Activated B cell treated with CpG ODN at 0.5 μM for 24 hours (primary cell): ENCODE results near the gene HDDC3. TPM values are rescaled to one million over a fixed set of nuclear protein-coding genes. Genes with fewer than 3 reads are reported as not detected.

Experiments
- ATAC-seq: fragments of 200-7000 bp; cut with Tn5 transposase; one replicate; pipeline ENCODE4 v1.10.0; 2021; ENCODE audit warnings: low read depth, mild to moderate bottlenecking, moderate library complexity
- CTCF ChIA-PET: fragments of 350-600 bp; sonication (Branson Sonifier 250); formaldehyde crosslinking; loops from one replicate; lab custom pipeline; 2021; ENCODE audit warnings: antibody characterized with exemption; lab: Charles Lee
- POLR2A ChIA-PET: fragments of 350-600 bp; sonication (Branson Sonifier 250); formaldehyde crosslinking; loops from one replicate; lab custom pipeline; 2021; ENCODE audit warnings: antibody characterized with exemption; lab: Charles Lee
- DNase-seq: peaks from one replicate; pipeline ENCODE4 v3.0.0; 2022
- H3K27ac Mint-ChIP-seq: one replicate; pipeline ENCODE4 v1.8.0; 2020; ENCODE audit warnings: mixed read lengths
- H3K27me3 Mint-ChIP-seq: one replicate; pipeline ENCODE4 v1.8.0; 2021; ENCODE audit warnings: mixed read lengths
- H3K36me3 Mint-ChIP-seq: one replicate; pipeline ENCODE4 v1.8.0; 2021; ENCODE audit warnings: low read depth, mixed read lengths
- H3K4me1 Mint-ChIP-seq: one replicate; pipeline ENCODE4 v1.8.0; 2021; ENCODE audit warnings: mixed read lengths
- H3K4me3 Mint-ChIP-seq: one replicate; pipeline ENCODE4 v1.8.0; 2020; ENCODE audit warnings: mild to moderate bottlenecking, mixed read lengths
- H3K9me3 Mint-ChIP-seq: one replicate; pipeline ENCODE4 v1.8.0; 2020; ENCODE audit warnings: mixed read lengths
- intact Hi-C: fragments of 100-400 bp; cut with micrococcal nuclease; formaldehyde crosslinking; loops from one replicate; pipeline ENCODE4 v1.15.1; 2024
- total RNA-seq: library from RNA; stranded (reverse); gene quantifications from 2 replicates; pipeline ENCODE4 v1.2.3, GENCODE V29; 2022
- TF ChIP-seq, protein P1 (sequence below): fragments of 200-600 bp; IDR thresholded peaks from one replicate; pipeline ENCODE4 v1.8.0; 2022; ENCODE audit warnings: antibody characterized with exemption, mild to moderate bottlenecking

HDDC3 gene
- total RNA-seq, 1 donor from 2014 or later, result 19.0 TPM

DNA sequence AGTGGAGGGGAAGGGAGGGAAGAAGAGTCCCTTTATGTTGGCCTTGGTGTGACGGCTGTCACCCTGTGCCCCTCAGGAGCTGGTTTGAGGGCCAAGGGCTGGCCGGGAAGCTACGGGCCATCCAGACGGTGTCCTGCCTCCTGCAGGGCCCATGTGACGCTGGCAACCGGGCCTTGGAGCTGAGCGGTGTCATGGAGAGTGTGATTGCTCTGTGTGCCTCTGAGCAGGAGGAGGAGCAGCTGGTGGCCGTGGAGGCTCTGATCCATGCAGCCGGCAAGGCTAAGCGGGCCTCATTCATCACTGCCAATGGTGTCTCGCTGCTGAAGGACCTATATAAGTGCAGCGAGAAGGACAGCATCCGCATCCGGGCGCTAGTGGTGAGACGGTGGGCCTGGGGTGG, 14.2 kb upstream of the HDDC3 start:
- Mint-ChIP-seq H3K36me3 (peaks cover 80% of the 10 kb centered on the region), H3K27ac (no peak overlapping the region), H3K4me3 (no peak overlapping the region), H3K4me1 (no peaks in the 10 kb centered on the region), H3K27me3 (no peaks in the 10 kb centered on the region), H3K9me3 (no peaks in the 10 kb centered on the region)
- CTCF ChIA-PET, result no interaction called here
- ATAC-seq (no peak), DNase-seq (no peak)
- intact Hi-C loops, result no loop called here
- TF ChIP-seq, protein P1, sequence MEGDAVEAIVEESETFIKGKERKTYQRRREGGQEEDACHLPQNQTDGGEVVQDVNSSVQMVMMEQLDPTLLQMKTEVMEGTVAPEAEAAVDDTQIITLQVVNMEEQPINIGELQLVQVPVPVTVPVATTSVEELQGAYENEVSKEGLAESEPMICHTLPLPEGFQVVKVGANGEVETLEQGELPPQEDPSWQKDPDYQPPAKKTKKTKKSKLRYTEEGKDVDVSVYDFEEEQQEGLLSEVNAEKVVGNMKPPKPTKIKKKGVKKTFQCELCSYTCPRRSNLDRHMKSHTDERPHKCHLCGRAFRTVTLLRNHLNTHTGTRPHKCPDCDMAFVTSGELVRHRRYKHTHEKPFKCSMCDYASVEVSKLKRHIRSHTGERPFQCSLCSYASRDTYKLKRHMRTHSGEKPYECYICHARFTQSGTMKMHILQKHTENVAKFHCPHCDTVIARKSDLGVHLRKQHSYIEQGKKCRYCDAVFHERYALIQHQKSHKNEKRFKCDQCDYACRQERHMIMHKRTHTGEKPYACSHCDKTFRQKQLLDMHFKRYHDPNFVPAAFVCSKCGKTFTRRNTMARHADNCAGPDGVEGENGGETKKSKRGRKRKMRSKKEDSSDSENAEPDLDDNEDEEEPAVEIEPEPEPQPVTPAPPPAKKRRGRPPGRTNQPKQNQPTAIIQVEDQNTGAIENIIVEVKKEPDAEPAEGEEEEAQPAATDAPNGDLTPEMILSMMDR, result no peak
- POLR2A ChIA-PET, result interaction anchor here (0.8 to 1.2 kb wide), 2 partner anchors 8 to 11 kb away, joined by 3 to 4 read pairs; partner anchors contain the start of gene RCCD1

DNA sequence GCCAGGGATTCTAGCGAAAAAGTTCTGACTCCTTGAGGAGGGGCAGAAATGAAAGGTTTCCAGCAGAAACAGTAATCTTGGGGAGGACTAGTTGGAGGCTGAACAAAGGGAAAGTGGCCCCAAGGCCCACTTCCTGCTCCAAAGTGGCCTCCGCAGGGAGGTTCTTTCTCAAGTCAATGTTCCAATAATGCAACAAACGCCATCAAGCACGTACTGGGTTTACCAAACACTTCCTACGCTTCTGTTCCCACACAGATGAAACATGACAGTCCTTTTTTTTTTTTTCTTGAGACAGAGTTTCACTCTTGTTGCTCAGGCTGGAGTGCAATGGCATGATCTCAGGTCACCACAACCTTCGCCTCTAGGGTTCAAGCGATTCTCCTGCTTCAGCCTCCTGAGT, 12.7 kb upstream of the HDDC3 start:
- Mint-ChIP-seq H3K4me1 (no peaks in the 10 kb centered on the region), H3K9me3 (no peaks in the 10 kb centered on the region), H3K36me3 (peaks cover 83% of the 10 kb centered on the region), H3K27ac (no peak overlapping the region), H3K27me3 (no peaks in the 10 kb centered on the region), H3K4me3 (no peak overlapping the region)
- no peak for ATAC-seq
- TF ChIP-seq, protein P1, result no peak
- ChIA-PET CTCF (no interaction called here), POLR2A (no interaction called here)
- DNase-seq, result no peak
- intact Hi-C loops, result no loop called here

DNA sequence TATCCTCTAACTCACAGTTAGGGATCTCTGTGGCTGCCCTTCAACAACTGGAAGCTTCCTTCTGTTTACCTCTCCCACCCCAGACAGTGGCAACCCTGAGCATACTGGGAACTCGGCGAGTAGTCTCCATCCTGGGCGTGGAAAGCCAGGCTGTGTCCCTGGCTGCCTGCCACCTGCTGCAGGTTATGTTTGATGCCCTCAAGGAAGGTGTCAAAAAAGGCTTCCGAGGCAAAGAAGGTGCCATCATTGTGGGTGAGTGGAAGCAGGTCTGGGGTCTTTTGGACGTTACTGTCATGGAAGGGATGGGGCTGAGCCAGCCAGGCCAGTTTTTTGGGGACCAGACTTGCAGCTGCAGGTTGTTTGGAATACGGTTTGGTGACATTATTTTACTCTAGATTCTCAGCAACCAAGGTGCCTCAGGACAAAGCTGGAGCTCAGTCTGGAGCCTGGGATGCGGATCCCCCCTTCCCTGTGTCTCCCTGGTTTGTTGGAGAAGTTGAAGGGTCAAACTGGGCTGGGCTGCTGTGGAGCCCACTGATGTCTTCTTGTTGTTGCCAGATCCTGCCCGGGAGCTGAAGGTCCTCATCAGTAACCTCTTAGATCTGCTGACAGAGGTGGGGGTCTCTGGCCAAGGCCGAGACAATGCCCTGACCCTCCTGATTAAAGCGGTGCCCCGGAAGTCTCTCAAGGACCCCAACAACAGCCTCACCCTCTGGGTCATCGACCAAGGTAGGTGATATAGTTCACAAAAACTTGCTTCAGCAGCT, 10.2 kb upstream of the HDDC3 start:
- no peaks in the 10 kb centered on the region for H3K27me3 Mint-ChIP-seq
- H3K27ac Mint-ChIP-seq, result no peak overlapping the region
- POLR2A ChIA-PET, result interaction anchor here (0.6 to 1.2 kb wide), 4 partner anchors 11 to 675 kb away, joined by 3 to 6 read pairs (median 4); partner anchors contain the start of gene HDDC3

DNA sequence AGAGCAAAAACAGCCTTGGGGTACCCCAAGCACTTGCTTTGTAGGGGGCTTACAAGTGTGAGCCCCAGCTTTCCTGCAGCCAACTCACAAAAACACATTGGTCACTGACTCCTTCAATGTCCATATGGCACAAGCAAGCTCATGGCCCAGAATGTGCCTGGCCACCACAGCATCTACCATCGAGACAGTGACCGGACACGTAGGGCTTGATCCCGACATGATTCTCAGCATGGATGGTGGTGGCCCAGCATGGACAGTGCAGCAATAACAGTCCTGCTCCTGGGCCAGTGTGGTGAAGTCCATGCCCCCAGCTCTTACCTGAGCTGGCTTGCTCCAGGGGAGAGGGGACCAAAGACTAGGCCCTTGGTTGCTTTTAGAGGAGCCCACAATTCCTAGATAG, 8.7 kb upstream of the HDDC3 start:
- ATAC-seq (no peak), DNase-seq (no peak)
- intact Hi-C loops, result no loop called here
- ChIA-PET POLR2A (interaction anchor here (0.6 kb wide), 1 partner anchor 14 kb away, joined by 4 read pairs; the partner anchor contains the start of gene RCCD1), CTCF (no interaction called here)
- no peak overlapping the region for H3K27ac Mint-ChIP-seq
- no peak overlapping the region for H3K4me3 Mint-ChIP-seq
- no peaks in the 10 kb centered on the region for H3K9me3 Mint-ChIP-seq
- TF ChIP-seq, protein P1, result no peak
- H3K27me3 Mint-ChIP-seq, result no peaks in the 10 kb centered on the region
- peaks cover 66% of the 10 kb centered on the region for H3K36me3 Mint-ChIP-seq
- peaks cover 9% of the 10 kb centered on the region for H3K4me1 Mint-ChIP-seq

More for the DNA sequence above, 10.2 kb upstream of the HDDC3 start:
- intact Hi-C loops, result no loop called here
- TF ChIP-seq, protein P1, result no peak
- CTCF ChIA-PET, result interaction anchor here (2.2 kb wide), 1 partner anchor 10 kb away, joined by 9 read pairs; the partner anchor contains the start of gene HDDC3
- ATAC-seq (no peak), DNase-seq (no peak)
- Mint-ChIP-seq H3K4me1 (no peaks in the 10 kb centered on the region), H3K36me3 (peaks cover 73% of the 10 kb centered on the region), H3K4me3 (no peak overlapping the region), H3K9me3 (no peaks in the 10 kb centered on the region)

DNA sequence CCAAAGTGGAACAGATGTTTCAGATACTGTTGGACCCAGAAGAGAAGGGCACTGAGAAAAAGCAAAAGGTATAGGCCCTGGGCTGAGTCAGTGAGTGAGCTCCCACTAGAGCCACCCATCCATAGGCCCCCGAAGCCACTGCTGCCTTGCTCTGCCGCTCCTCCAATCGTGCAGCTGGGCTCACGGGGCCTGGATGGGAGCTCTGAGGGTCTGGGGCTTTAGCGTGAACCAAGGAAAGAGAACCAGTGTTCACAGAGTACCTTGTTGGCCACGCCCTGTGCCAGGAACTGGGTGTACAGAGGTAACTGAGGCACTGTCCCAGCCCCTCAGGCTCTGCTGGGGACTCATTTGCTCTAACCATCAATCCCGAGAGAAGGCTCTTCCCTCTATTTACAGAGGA, 7.4 kb upstream of the HDDC3 start:
- ATAC-seq (no peak), DNase-seq (no peak)
- Mint-ChIP-seq H3K27me3 (no peaks in the 10 kb centered on the region), H3K27ac (no peak overlapping the region), H3K9me3 (no peaks in the 10 kb centered on the region), H3K36me3 (peaks cover 60% of the 10 kb centered on the region), H3K4me1 (peaks cover 14% of the 10 kb centered on the region), H3K4me3 (no peak overlapping the region)
- intact Hi-C loops, result loop anchor here (5.0 kb wide), 1 partner anchor 1247 kb away; the partner anchor contains the start of genes PEX11A and WDR93
- CTCF ChIA-PET, result no interaction called here
- POLR2A ChIA-PET, result no interaction called here
- TF ChIP-seq, protein P1, result no peak
